ENCODE measurements around the gene CARS2.

DNA sequence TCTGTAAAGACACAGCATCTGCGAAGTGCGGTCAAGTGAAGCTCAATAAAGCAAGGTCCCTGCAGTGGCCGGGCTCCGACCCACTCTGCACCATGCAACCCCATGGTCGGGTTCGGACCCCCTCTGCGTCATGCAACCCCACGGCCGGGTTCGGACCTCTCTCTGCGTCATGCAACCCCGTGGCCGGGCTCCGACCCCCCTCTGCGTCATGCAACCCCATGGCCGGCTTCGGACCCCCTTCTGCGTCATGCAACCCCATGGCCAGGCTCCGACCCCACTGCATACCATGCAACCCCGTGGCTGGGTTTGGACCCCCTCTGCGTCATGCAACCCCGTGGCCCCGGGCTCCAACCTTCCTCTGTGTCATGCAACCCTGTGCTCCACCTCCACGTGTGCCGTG, 43.8 kb downstream of the CARS2 start:
- TF ChIP-seq SPI1 (IDR thresholded peaks at IDR 0.05; ENCODE audit: low read depth, low read length) (no peak), POLR2AphosphoS5 (IDR thresholded peaks at IDR 0.05; ENCODE audit: low read depth, low read length) (no peak), TAF1 (IDR thresholded peaks at IDR 0.05; ENCODE audit: low read depth, low read length) (no peak), POLR2A (IDR thresholded peaks at IDR 0.05; ENCODE audit: low read depth, low read length) (no peak), POU2F2 (IDR thresholded peaks at IDR 0.05; ENCODE audit: low read depth, low read length) (no peak)

Data from GM12891 (cell line).